ENCODE data around the gene AP2A2. TPM values are rescaled to one million over a fixed set of nuclear protein-coding genes. Genes with fewer than 3 reads are reported as not detected.

The AP2A2 gene
- total RNA-seq, 1 experiment from 2014 or later = 123 TPM

- no peak for ATAC-seq
- Histone ChIP-seq H3K36me3 (ENCODE audit: control insufficient read depth, insufficient read depth, low read length) (no peaks in the 10 kb centered on the region), H3K4me3 (ENCODE audit: low read depth in 2 of 2, low read length in 2 of 2) (no peak overlapping the region), H3K27me3 (ENCODE audit: control insufficient read depth, insufficient read depth, low read length) (no peaks in the 10 kb centered on the region), H3K27ac (ENCODE audit: low read length) (no peak overlapping the region), H3K9me3 (ENCODE audit: control insufficient read depth, insufficient read depth, low read depth, low read length) (no peaks in the 10 kb centered on the region), H3K4me1 (ENCODE audit: control insufficient read depth, insufficient read depth, low read length) (peaks cover 40% of the 10 kb centered on the region)
- intact Hi-C loops (cut with micrococcal nuclease; ENCODE audit: unreplicated experiment) (no loop called here), in situ Hi-C loops (cut with HindIII; ENCODE audit: low pct_unique_long_range_greater_than_20kb, low sequenced_read_pairs) (no loop called here)
- DNase-seq (ENCODE audit: low read depth, low spot score) = no peak
- ChIA-PET POLR2A (no interaction called here), CTCF (interaction anchor here (1.2 kb wide), 1 partner anchor 12 kb away, joined by 4 read pairs; no protein-coding TSS in a partner anchor)
- TF ChIP-seq SIN3A (IDR thresholded peaks at IDR 0.05; ENCODE audit: borderline replicate concordance, insufficient read depth, low read depth, low read length) (no peak), CTCF (IDR thresholded peaks at IDR 0.05) (no peak), TCF7L2 (IDR thresholded peaks at IDR 0.05; ENCODE audit: low read depth, low read length) (0 out of 2 replicates have a peak, but pooled peaks have one; percentile 17), REST (IDR thresholded peaks at IDR 0.05; ENCODE audit: insufficient read depth in 1 of 2, low read depth in 2 of 2, low read length in 1 of 2) (no peak), POLR2AphosphoS5 (IDR thresholded peaks at IDR 0.05; ENCODE audit: low read depth, low read length) (no peak)
- BruUV-seq (replicated peaks) = no TSS peak
These were observed 114.1 kb downstream of the AP2A2 start for GRCh38 chr11:1039481-1040427.

- POLR2A ChIA-PET = no interaction called here
- intact Hi-C loops (cut with micrococcal nuclease; ENCODE audit: unreplicated experiment) (no loop called here), in situ Hi-C loops (cut with HindIII; ENCODE audit: low pct_unique_long_range_greater_than_20kb, low sequenced_read_pairs) (no loop called here)
- ATAC-seq (no peak), DNase-seq (ENCODE audit: low read depth, low spot score) (no peak)
- Histone ChIP-seq H3K9me3 (ENCODE audit: control insufficient read depth, insufficient read depth, low read depth, low read length) (no peaks in the 10 kb centered on the region), H3K36me3 (ENCODE audit: control insufficient read depth, insufficient read depth, low read length) (no peaks in the 10 kb centered on the region), H3K27ac (ENCODE audit: low read length) (no peak overlapping the region), H3K27me3 (ENCODE audit: control insufficient read depth, insufficient read depth, low read length) (no peaks in the 10 kb centered on the region), H3K4me1 (ENCODE audit: control insufficient read depth, insufficient read depth, low read length) (peaks cover 34% of the 10 kb centered on the region), H3K4me3 (ENCODE audit: low read depth in 2 of 2, low read length in 2 of 2) (no peak overlapping the region)
- CTCF ChIA-PET = no interaction called here
- TF ChIP-seq REST (IDR thresholded peaks at IDR 0.05; ENCODE audit: insufficient read depth in 1 of 2, low read depth in 2 of 2, low read length in 1 of 2) (no peak), CTCF (IDR thresholded peaks at IDR 0.05) (no peak), POLR2AphosphoS5 (IDR thresholded peaks at IDR 0.05; ENCODE audit: low read depth, low read length) (no peak), TCF7L2 (IDR thresholded peaks at IDR 0.05; ENCODE audit: low read depth, low read length) (no peak), SIN3A (IDR thresholded peaks at IDR 0.05; ENCODE audit: borderline replicate concordance, insufficient read depth, low read depth, low read length) (no peak)
- no TSS peak for BruUV-seq (replicated peaks)
These were observed 114.9 kb downstream of the AP2A2 start for GRCh38 chr11:1040428-1041148.
